ENCODE results near the gene TALDO1.
A peak's percentile ranks its signal among the peaks of the same experiment; 100 is the strongest.

TALDO1 gene

GRCh38 chr11:705646-706438 lies 41.4 kb upstream of the TALDO1 start, which contains the start of gene EPS8L2:
Gene EPS8L2 (plus strand): TSS chr11:706231. CDS start chr11:709408, 3,177 bp downstream.
- H3K27me3 Mint-ChIP-seq = peaks cover 22% of the 10 kb centered on the region
- peaks cover 6% of the 10 kb centered on the region for H3K4me1 Mint-ChIP-seq
- no peak within 1 kb of the TSS for H3K27ac Mint-ChIP-seq (ENCODE audit: low read depth)
- peak within 1 kb of the TSS; percentile 37 for H3K4me3 Mint-ChIP-seq
- H3K36me3 Mint-ChIP-seq (ENCODE audit: insufficient read depth) = peaks cover 5% of the 10 kb centered on the region
- DNase-seq (ENCODE audit: low spot score in 2 of 2) (no peak), ATAC-seq (replicated peaks; ENCODE audit: extremely low read depth, poor library complexity, severe bottlenecking) (peak; percentile 37)
- no peaks in the 10 kb centered on the region for H3K9me3 Mint-ChIP-seq

DNA sequence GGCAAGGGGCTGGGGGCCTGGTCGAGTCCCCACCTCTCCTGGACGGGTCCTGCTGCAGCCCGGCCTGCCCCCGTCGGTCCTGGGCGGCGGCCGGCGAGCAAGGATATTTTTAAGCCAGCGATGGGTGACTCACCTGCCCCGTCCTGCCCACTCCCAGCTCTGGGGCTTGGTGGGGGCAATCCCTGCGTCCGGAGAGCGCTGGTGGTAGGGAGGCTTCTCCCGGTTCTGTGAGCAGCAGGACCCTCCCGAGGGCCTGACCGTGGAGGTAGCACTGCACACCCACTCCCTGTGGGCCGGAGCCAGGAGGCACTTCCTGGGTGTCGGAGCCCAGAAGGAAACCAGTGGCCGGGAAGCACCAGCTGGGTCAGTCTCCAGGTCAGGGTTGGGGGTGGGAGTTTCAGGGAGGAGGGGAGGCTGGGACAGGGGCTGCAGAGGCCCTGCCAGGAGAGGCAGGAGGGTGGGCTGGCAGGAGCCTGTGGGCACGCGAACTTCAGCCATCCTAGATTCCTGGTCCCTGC lies 40.8 kb upstream of the TALDO1 start:
- no peak overlapping the region for H3K4me3 Mint-ChIP-seq
- H3K27ac Mint-ChIP-seq (ENCODE audit: low read depth) = no peak overlapping the region
- no peak for ATAC-seq (replicated peaks; ENCODE audit: extremely low read depth, poor library complexity, severe bottlenecking)
- H3K27me3 Mint-ChIP-seq = peaks cover 29% of the 10 kb centered on the region
- H3K4me1 Mint-ChIP-seq = peaks cover 12% of the 10 kb centered on the region
- no peak for DNase-seq (ENCODE audit: low spot score in 2 of 2)
- H3K9me3 Mint-ChIP-seq = no peaks in the 10 kb centered on the region
- H3K36me3 Mint-ChIP-seq (ENCODE audit: insufficient read depth) = peaks cover 3% of the 10 kb centered on the region

GRCh38 chr11:706957-707816 lies 40.1 kb upstream of the TALDO1 start:
- DNase-seq (ENCODE audit: low spot score in 2 of 2) (no peak), ATAC-seq (replicated peaks; ENCODE audit: extremely low read depth, poor library complexity, severe bottlenecking) (no peak)
- H3K4me3 Mint-ChIP-seq = no peak overlapping the region
- H3K9me3 Mint-ChIP-seq = no peaks in the 10 kb centered on the region
- H3K27ac Mint-ChIP-seq (ENCODE audit: low read depth) = no peak overlapping the region
- H3K36me3 Mint-ChIP-seq (ENCODE audit: insufficient read depth) = peaks cover 2% of the 10 kb centered on the region
- peaks cover 31% of the 10 kb centered on the region for H3K27me3 Mint-ChIP-seq
- peaks cover 12% of the 10 kb centered on the region for H3K4me1 Mint-ChIP-seq

GRCh38 chr11:707817-708420 lies 39.3 kb upstream of the TALDO1 start:
- Mint-ChIP-seq H3K27ac (ENCODE audit: low read depth) (no peak overlapping the region), H3K4me1 (peaks cover 12% of the 10 kb centered on the region), H3K27me3 (peaks cover 31% of the 10 kb centered on the region), H3K36me3 (ENCODE audit: insufficient read depth) (peaks cover 2% of the 10 kb centered on the region), H3K4me3 (no peak overlapping the region), H3K9me3 (no peaks in the 10 kb centered on the region)
- ATAC-seq (replicated peaks; ENCODE audit: extremely low read depth, poor library complexity, severe bottlenecking) (no peak), DNase-seq (ENCODE audit: low spot score in 2 of 2) (no peak)

DNA sequence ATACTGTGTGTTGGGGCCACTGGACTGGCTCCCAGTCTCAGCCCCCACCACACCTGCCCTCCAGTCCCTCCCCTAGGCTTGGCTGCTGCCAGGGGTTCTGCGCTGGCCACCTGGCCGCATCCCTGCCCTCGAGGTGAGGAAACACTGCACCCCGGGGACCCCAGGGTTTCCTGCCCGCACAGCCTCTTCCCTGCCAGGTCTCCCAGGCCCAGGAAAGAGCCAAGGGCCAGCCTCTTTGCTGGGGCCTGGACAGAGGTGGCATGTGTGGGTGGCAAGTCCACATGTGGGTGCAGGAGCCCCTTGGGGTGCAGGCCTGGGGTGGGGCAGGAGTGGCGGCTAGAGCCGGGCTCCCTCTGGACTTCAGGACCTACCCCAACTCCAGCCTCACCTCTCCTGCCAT lies 38.8 kb upstream of the TALDO1 start:
- DNase-seq (ENCODE audit: low spot score in 2 of 2) (no peak), ATAC-seq (replicated peaks; ENCODE audit: extremely low read depth, poor library complexity, severe bottlenecking) (no peak)
- Mint-ChIP-seq H3K27me3 (peaks cover 33% of the 10 kb centered on the region), H3K9me3 (no peaks in the 10 kb centered on the region), H3K36me3 (ENCODE audit: insufficient read depth) (peaks cover 2% of the 10 kb centered on the region), H3K4me3 (no peak overlapping the region), H3K27ac (ENCODE audit: low read depth) (no peak overlapping the region), H3K4me1 (peaks cover 12% of the 10 kb centered on the region)

GRCh38 chr11:709109-709997 lies 37.9 kb upstream of the TALDO1 start:
- Mint-ChIP-seq H3K9me3 (no peaks in the 10 kb centered on the region), H3K36me3 (ENCODE audit: insufficient read depth) (peaks cover 2% of the 10 kb centered on the region), H3K27me3 (peaks cover 41% of the 10 kb centered on the region)

GRCh38 chr11:714436-714835 lies 32.8 kb upstream of the TALDO1 start:
- ATAC-seq (replicated peaks; ENCODE audit: extremely low read depth, poor library complexity, severe bottlenecking) = no peak
- no peak for DNase-seq (ENCODE audit: low spot score in 2 of 2)
- Mint-ChIP-seq H3K36me3 (ENCODE audit: insufficient read depth) (no peaks in the 10 kb centered on the region), H3K27me3 (peaks cover 43% of the 10 kb centered on the region), H3K4me1 (peaks cover 12% of the 10 kb centered on the region), H3K27ac (ENCODE audit: low read depth) (no peak overlapping the region), H3K4me3 (no peak overlapping the region), H3K9me3 (no peaks in the 10 kb centered on the region)

More at GRCh38 chr11:709109-709997, 37.9 kb upstream of the TALDO1 start:
- Mint-ChIP-seq H3K4me3 (no peak overlapping the region), H3K27ac (ENCODE audit: low read depth) (no peak overlapping the region), H3K4me1 (peaks cover 12% of the 10 kb centered on the region)
- DNase-seq (ENCODE audit: low spot score in 2 of 2) (no peak), ATAC-seq (replicated peaks; ENCODE audit: extremely low read depth, poor library complexity, severe bottlenecking) (no peak)

DNA sequence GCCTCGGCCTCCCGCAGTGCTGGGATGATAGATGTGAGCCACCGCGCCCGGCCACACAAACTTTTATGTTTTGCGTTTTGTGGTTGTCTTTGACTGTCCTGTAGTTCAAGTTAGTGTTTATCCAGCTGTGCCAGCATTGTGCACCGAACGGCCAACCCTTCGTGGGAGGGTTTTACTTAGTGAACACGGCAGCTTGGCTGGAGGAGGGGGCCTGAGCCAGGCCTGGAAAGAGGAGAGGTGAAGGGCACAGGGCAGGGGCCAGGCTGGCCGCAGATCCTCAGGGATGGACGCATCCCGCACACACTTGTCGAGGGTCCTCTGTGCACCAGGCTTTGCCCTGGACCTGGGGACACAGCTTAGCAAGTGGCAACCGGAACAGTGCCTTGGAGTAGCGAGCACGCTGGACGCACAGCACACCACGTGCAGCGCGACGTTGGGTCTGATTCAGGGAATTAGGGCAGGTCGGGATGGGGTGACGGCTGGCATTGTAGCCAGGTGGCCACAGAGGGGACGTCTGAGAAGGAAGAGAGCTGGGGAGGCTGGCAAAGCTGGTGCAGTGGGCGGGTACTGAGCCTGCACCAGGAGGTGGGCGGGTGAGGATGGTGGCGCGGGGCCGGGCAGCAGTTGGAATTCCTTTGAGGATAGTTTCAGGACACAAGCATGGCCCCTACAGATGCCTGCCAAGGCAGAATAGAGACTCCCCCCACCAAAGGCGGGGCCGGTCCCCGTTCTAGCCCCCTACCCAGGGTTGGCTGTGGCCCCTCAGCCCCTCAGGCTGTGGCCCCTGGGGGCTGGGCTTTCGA lies 27.8 kb upstream of the TALDO1 start:
- peaks cover 15% of the 10 kb centered on the region for H3K4me1 Mint-ChIP-seq
- DNase-seq (ENCODE audit: low spot score in 2 of 2) = no peak
- peaks cover 4% of the 10 kb centered on the region for H3K36me3 Mint-ChIP-seq (ENCODE audit: insufficient read depth)
- no peak for ATAC-seq (replicated peaks; ENCODE audit: extremely low read depth, poor library complexity, severe bottlenecking)
- peaks cover 49% of the 10 kb centered on the region for H3K27me3 Mint-ChIP-seq
- no peaks in the 10 kb centered on the region for H3K9me3 Mint-ChIP-seq
- no peak overlapping the region for H3K27ac Mint-ChIP-seq (ENCODE audit: low read depth)
- peak overlapping the region; percentile 54 for H3K4me3 Mint-ChIP-seq

- ATAC-seq (replicated peaks; ENCODE audit: extremely low read depth, poor library complexity, severe bottlenecking) = no peak
- peak overlapping the region; percentile 54 for H3K4me3 Mint-ChIP-seq
- H3K27ac Mint-ChIP-seq (ENCODE audit: low read depth) = no peak overlapping the region
- no peak for DNase-seq (ENCODE audit: low spot score in 2 of 2)
- peaks cover 15% of the 10 kb centered on the region for H3K4me1 Mint-ChIP-seq
- H3K9me3 Mint-ChIP-seq = no peaks in the 10 kb centered on the region
- H3K36me3 Mint-ChIP-seq (ENCODE audit: insufficient read depth) = peaks cover 5% of the 10 kb centered on the region
- peaks cover 45% of the 10 kb centered on the region for H3K27me3 Mint-ChIP-seq
These were observed 27.1 kb upstream of the TALDO1 start for GRCh38 chr11:720017-720641.

DNA sequence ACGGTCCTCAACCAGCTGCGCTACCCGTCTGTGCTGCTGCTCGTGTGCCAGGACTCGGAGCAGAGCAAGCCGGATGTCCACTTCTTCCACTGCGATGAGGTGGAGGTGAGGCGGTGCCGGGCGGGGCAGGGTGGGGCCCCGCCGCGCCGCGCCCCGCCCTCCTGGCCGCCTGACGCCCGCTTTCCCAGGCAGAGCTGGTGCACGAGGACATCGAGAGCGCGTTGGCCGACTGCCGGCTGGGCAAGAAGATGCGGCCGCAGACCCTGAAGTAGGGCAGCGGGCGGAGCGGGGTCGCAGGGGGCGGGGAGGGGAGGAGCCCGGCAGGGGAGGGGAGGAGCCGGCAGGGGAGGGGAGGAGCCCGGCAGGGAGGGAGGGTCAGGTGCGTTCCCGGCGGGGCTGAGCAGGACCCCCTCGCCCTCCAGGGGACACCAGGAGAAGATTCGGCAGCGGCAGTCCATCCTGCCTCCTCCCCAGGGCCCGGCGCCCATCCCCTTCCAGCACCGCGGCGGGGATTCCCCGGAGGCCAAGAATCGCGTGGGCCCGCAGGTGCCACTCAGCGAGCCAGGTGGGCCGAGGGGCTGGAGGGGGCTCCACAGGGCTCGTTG lies 26.5 kb upstream of the TALDO1 start:
- H3K4me3 Mint-ChIP-seq = peak overlapping the region; percentile 54
- peaks cover 44% of the 10 kb centered on the region for H3K27me3 Mint-ChIP-seq
- ATAC-seq (replicated peaks; ENCODE audit: extremely low read depth, poor library complexity, severe bottlenecking) = peak; percentile 27
- DNase-seq (ENCODE audit: low spot score in 2 of 2) = peak in 1 of 2 donors; percentile 38
- H3K4me1 Mint-ChIP-seq = peaks cover 15% of the 10 kb centered on the region
- H3K36me3 Mint-ChIP-seq (ENCODE audit: insufficient read depth) = peaks cover 5% of the 10 kb centered on the region
- no peak overlapping the region for H3K27ac Mint-ChIP-seq (ENCODE audit: low read depth)
- no peaks in the 10 kb centered on the region for H3K9me3 Mint-ChIP-seq

Measured in central memory CD8-positive, alpha-beta T cell (primary cell).